ENCODE measurements around the gene RETSAT.

DNA sequence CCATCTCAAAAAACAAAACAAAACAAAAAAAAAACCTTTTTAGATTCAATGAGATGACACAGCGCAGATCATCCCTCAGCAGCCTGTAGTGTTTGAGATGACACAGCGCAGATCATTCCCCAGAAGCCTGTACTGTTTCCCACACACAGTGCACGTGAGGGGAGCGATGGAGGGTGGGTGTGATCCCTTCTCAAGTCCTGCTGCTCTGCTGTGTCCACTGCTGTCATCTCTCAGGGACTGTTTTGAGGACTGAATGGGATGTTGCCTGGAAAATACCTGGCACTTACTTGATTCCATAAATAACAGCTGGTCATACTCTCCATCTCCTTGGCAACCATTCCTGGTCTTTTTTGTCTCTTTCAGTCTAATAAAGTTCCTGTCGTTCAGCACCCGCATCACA is 52.2 kb downstream of the RETSAT start:
- TF ChIP-seq, protein P1, sequence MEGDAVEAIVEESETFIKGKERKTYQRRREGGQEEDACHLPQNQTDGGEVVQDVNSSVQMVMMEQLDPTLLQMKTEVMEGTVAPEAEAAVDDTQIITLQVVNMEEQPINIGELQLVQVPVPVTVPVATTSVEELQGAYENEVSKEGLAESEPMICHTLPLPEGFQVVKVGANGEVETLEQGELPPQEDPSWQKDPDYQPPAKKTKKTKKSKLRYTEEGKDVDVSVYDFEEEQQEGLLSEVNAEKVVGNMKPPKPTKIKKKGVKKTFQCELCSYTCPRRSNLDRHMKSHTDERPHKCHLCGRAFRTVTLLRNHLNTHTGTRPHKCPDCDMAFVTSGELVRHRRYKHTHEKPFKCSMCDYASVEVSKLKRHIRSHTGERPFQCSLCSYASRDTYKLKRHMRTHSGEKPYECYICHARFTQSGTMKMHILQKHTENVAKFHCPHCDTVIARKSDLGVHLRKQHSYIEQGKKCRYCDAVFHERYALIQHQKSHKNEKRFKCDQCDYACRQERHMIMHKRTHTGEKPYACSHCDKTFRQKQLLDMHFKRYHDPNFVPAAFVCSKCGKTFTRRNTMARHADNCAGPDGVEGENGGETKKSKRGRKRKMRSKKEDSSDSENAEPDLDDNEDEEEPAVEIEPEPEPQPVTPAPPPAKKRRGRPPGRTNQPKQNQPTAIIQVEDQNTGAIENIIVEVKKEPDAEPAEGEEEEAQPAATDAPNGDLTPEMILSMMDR (IDR thresholded peaks at IDR 0.05) = no peak
- TF ChIP-seq POLR2A (IDR thresholded peaks at IDR 0.05) = no peak

All from heart left ventricle (tissue), 13 donors.